ENCODE data around the gene PHLPP2.
"Not testable (repeated sequence)": the region's sequence is repeated elsewhere in the genome, so short reads cannot be mapped to it uniquely, and the experiment has no call there.

Gene PHLPP2

GRCh38 chr16:71610447-71610846, 114.1 kb downstream of the PHLPP2 start:
- no peak for DNase-seq

- no peak for DNase-seq
Measured at GRCh38 chr16:71609066-71609465, 115.4 kb downstream of the PHLPP2 start.

- no peak for DNase-seq
Measured at GRCh38 chr16:71600822-71601221, 123.7 kb downstream of the PHLPP2 start.

GRCh38 chr16:71598426-71598825, 126.1 kb downstream of the PHLPP2 start:
- not testable (repeated sequence) for DNase-seq

- not testable (repeated sequence) for DNase-seq
Measured at GRCh38 chr16:71595340-71595826, 129.1 kb downstream of the PHLPP2 start.

Measured in NCI-H2171 (cell line).